WTC11 (cell line): ENCODE results near the gene PFDN1. TPM values are rescaled to one million over a fixed set of nuclear protein-coding genes. Genes with fewer than 3 reads are reported as not detected.

Source experiments
- ATAC-seq: fragments of 200-7000 bp; cut with Tn5 transposase; 2 replicates; pipeline ENCODE4 v1.10.0; 2021; ENCODE audit warnings: mild to moderate bottlenecking, moderate library complexity
- CTCF ChIA-PET: fragments of 300-600 bp; sonication (Branson Sonifier 250); formaldehyde crosslinking; loops from one replicate; lab custom pipeline; 2021; ENCODE audit warnings: antibody characterized with exemption; lab: Charles Lee
- POLR2A ChIA-PET: fragments of 350-600 bp; sonication (Branson Sonifier 250); formaldehyde crosslinking; loops from one replicate; lab custom pipeline; 2021; ENCODE audit warnings: antibody characterized with exemption; lab: Charles Lee
- DNase-seq: peaks from one replicate; pipeline ENCODE4 v3.0.0; 2021; ENCODE audit warnings: low spot score
- H3K27ac Mint-ChIP-seq: 2 replicates; pipeline ENCODE4 v1.8.0; 2021; ENCODE audit warnings: mixed read lengths
- H3K27me3 Mint-ChIP-seq: 2 replicates; pipeline ENCODE4 v1.8.0; 2021; ENCODE audit warnings: low read depth, mild to moderate bottlenecking, moderate library complexity, mixed read lengths
- H3K36me3 Mint-ChIP-seq: 2 replicates; pipeline ENCODE4 v1.8.0; 2021; ENCODE audit warnings: mixed read lengths
- H3K4me1 Mint-ChIP-seq: 2 replicates; pipeline ENCODE4 v1.8.0; 2022; ENCODE audit warnings: mixed read lengths
- H3K4me3 Mint-ChIP-seq: 2 replicates; pipeline ENCODE4 v1.8.0; 2021; ENCODE audit warnings: mild to moderate bottlenecking, moderate library complexity, mixed read lengths
- H3K9me3 Mint-ChIP-seq: 2 replicates; pipeline ENCODE4 v1.8.0; 2021; ENCODE audit warnings: mixed read lengths
- ATF3 ChIP-seq: sonication (generic); formaldehyde crosslinking; conservative IDR thresholded peaks from 2 replicates; pipeline ENCODE4 v1.8.1; 2022; ENCODE audit warnings: mild to moderate bottlenecking, missing genetic modification reagents
- CTCF ChIP-seq: fragments of 200-600 bp; IDR thresholded peaks from 2 replicates; pipeline ENCODE4 v1.8.0; 2022; ENCODE audit warnings: antibody characterized with exemption
- EMX1 ChIP-seq: fragments of 250-450 bp; sonication (Bioruptor Pico); IDR thresholded peaks from 2 replicates; pipeline ENCODE4 v1.8.0; 2021; ENCODE audit warnings: mild to moderate bottlenecking
- ESRRA ChIP-seq: sonication (generic); formaldehyde crosslinking; IDR thresholded peaks from 2 replicates; pipeline ENCODE4 v1.8.1; 2022; ENCODE audit warnings: mild to moderate bottlenecking, missing genetic modification reagents, borderline replicate concordance
- ETV6 ChIP-seq: sonication (generic); formaldehyde crosslinking; IDR thresholded peaks from 2 replicates; pipeline ENCODE4 v1.8.1; 2022; ENCODE audit warnings: mild to moderate bottlenecking, missing genetic modification reagents
- FOXP4 ChIP-seq: sonication (generic); formaldehyde crosslinking; IDR thresholded peaks from 2 replicates; pipeline ENCODE4 v1.8.0; 2022; ENCODE audit warnings: mild to moderate bottlenecking, missing genetic modification reagents
- HMGXB4 ChIP-seq: sonication (generic); formaldehyde crosslinking; IDR thresholded peaks from 2 replicates; pipeline ENCODE4 v1.8.1; 2023; ENCODE audit warnings: mild to moderate bottlenecking, moderate library complexity, missing genetic modification reagents
- MYBL2 ChIP-seq: sonication (generic); formaldehyde crosslinking; IDR thresholded peaks from 2 replicates; pipeline ENCODE4 v1.8.1; 2023; ENCODE audit warnings: mild to moderate bottlenecking, moderate library complexity, missing genetic modification reagents
- NFATC4 ChIP-seq: fragments of 250-450 bp; sonication (Bioruptor Pico); IDR thresholded peaks from 2 replicates; pipeline ENCODE4 v1.9.0; 2021; ENCODE audit warnings: mild to moderate bottlenecking
- SMAD4 ChIP-seq: sonication (generic); formaldehyde crosslinking; IDR thresholded peaks from 2 replicates; pipeline ENCODE4 v1.8.0; 2022; ENCODE audit warnings: mild to moderate bottlenecking, missing genetic modification reagents
- SOX15 ChIP-seq: fragments of 250-450 bp; sonication (Bioruptor Pico); IDR thresholded peaks from 2 replicates; pipeline ENCODE4 v1.9.0; 2021; ENCODE audit warnings: mild to moderate bottlenecking
- ZBTB43 ChIP-seq: sonication (generic); formaldehyde crosslinking; IDR thresholded peaks from 2 replicates; pipeline ENCODE4 v1.8.1; 2023; ENCODE audit warnings: mild to moderate bottlenecking, missing genetic modification reagents
- ZNF138 ChIP-seq: sonication (generic); formaldehyde crosslinking; conservative IDR thresholded peaks from 2 replicates; pipeline ENCODE4 v1.8.1; 2022; ENCODE audit warnings: mild to moderate bottlenecking, moderate library complexity, missing genetic modification reagents
- ZNF281 ChIP-seq: sonication (generic); formaldehyde crosslinking; IDR thresholded peaks from 2 replicates; pipeline ENCODE4 v1.8.0; 2023; ENCODE audit warnings: mild to moderate bottlenecking, missing genetic modification reagents
- ZNF423 ChIP-seq: fragments of 250-450 bp; sonication (Bioruptor Pico); IDR thresholded peaks from 2 replicates; pipeline ENCODE4 v2.1.2; 2022; ENCODE audit warnings: mild to moderate bottlenecking, moderate library complexity
- ZNF425 ChIP-seq: fragments of 250-450 bp; sonication (Bioruptor Pico); conservative IDR thresholded peaks from 2 replicates; pipeline ENCODE4 v1.9.0; 2021; ENCODE audit warnings: mild to moderate bottlenecking
- ZNF532 ChIP-seq: fragments of 250-450 bp; sonication (Bioruptor Pico); IDR thresholded peaks from 2 replicates; pipeline ENCODE4 v1.9.0; 2021; ENCODE audit warnings: mild to moderate bottlenecking, borderline replicate concordance
- total RNA-seq: library from RNA; stranded (reverse); gene quantifications from 3 replicates; pipeline ENCODE4 v1.2.3, GENCODE V29; 2021

The PFDN1 gene
- total RNA-seq, 1 experiment from 2014 or later: 44.1 TPM

GRCh38 chr5:140207250-140207964 is 95.5 kb downstream of the PFDN1 start:
- POLR2A ChIA-PET: no interaction called here
- Mint-ChIP-seq H3K27me3 (no peaks in the 10 kb centered on the region), H3K27ac (no peak overlapping the region; the same call in 1 of the 2 replicates), H3K9me3 (peaks cover 4% of the 10 kb centered on the region; the same call in 1 of the 2 replicates), H3K36me3 (no peaks in the 10 kb centered on the region), H3K4me3 (no peak overlapping the region), H3K4me1 (peaks cover 12% of the 10 kb centered on the region)
- DNase-seq: no peak
- TF ChIP-seq ESRRA (CRISPR knock-in tag) (no peak), SOX15 (CRISPR knock-in tag) (no peak), ZNF425 (CRISPR knock-in tag) (no peak), ZNF281 (CRISPR knock-in tag) (no peak), ATF3 (CRISPR knock-in tag) (no peak), MYBL2 (CRISPR knock-in tag) (no peak), ZNF138 (CRISPR knock-in tag) (no peak), FOXP4 (CRISPR knock-in tag) (no peak), ZBTB43 (CRISPR knock-in tag) (no peak), CTCF (no peak), SMAD4 (CRISPR knock-in tag) (no peak), ETV6 (CRISPR knock-in tag) (no peak), HMGXB4 (no peak), ZNF423 (no peak), NFATC4 (CRISPR knock-in tag) (no peak), EMX1 (no peak), ZNF532 (no peak)
- no peak for ATAC-seq
- CTCF ChIA-PET: interaction anchor here (0.8 to 2.6 kb wide), 9 partner anchors 13 to 164 kb away, joined by 3 to 50 read pairs (median 5); partner anchors contain the start of genes NRG2 and PFDN1
